Measurements from ENCODE around the gene CHST9.

DNA sequence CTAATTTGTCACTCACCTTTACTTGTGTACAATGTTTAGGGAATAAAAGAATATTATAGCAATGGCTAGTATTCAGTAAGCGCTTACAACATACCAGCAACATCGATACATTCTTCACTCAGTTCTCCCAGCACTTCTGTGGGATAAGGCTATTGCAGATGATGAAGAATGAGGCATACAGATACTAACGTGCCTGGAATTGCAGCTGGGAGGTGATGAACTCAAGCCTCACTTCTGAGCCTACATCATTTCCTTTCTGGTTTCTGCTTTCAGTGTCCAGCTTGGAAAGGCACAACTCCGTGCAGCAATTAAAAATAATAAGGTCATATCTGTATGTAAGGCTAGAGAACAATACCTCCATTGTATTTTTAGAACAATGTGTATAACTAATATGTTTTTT lies 224.2 kb downstream of the CHST9 start:
- TF ChIP-seq ETV6 (conservative IDR thresholded peaks at IDR 0.05 in 1 of 2, IDR thresholded peaks at IDR 0.05 in 1 of 2; ENCODE audit: borderline replicate concordance in 1 of 2, low read depth in 1 of 2) (no peak), DPF2 (IDR thresholded peaks at IDR 0.05) (no peak), POLR2A (IDR thresholded peaks at IDR 0.05; ENCODE audit: low read depth, low read length) (no peak)
- TF ChIP-seq, protein P1, sequence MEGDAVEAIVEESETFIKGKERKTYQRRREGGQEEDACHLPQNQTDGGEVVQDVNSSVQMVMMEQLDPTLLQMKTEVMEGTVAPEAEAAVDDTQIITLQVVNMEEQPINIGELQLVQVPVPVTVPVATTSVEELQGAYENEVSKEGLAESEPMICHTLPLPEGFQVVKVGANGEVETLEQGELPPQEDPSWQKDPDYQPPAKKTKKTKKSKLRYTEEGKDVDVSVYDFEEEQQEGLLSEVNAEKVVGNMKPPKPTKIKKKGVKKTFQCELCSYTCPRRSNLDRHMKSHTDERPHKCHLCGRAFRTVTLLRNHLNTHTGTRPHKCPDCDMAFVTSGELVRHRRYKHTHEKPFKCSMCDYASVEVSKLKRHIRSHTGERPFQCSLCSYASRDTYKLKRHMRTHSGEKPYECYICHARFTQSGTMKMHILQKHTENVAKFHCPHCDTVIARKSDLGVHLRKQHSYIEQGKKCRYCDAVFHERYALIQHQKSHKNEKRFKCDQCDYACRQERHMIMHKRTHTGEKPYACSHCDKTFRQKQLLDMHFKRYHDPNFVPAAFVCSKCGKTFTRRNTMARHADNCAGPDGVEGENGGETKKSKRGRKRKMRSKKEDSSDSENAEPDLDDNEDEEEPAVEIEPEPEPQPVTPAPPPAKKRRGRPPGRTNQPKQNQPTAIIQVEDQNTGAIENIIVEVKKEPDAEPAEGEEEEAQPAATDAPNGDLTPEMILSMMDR (IDR thresholded peaks at IDR 0.05 in 2 of 3, conservative IDR thresholded peaks at IDR 0.05 in 1 of 3; ENCODE audit: control insufficient read depth in 2 of 3, extremely low read depth in 1 of 3, insufficient read depth in 1 of 3, low read depth in 3 of 3, low read length in 3 of 3) = no peak
- TF ChIP-seq, protein P2, sequence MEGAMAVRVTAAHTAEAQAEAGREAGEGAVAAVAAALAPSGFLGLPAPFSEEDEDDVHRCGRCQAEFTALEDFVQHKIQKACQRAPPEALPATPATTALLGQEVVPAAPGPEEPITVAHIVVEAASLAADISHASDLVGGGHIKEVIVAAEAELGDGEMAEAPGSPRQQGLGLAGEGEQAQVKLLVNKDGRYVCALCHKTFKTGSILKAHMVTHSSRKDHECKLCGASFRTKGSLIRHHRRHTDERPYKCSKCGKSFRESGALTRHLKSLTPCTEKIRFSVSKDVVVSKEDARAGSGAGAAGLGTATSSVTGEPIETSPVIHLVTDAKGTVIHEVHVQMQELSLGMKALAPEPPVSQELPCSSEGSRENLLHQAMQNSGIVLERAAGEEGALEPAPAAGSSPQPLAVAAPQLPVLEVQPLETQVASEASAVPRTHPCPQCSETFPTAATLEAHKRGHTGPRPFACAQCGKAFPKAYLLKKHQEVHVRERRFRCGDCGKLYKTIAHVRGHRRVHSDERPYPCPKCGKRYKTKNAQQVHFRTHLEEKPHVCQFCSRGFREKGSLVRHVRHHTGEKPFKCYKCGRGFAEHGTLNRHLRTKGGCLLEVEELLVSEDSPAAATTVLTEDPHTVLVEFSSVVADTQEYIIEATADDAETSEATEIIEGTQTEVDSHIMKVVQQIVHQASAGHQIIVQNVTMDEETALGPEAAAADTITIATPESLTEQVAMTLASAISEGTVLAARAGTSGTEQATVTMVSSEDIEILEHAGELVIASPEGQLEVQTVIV (IDR thresholded peaks at IDR 0.05; ENCODE audit: borderline replicate concordance, partially characterized antibody) = no peak

All from GM12878 (cell line).